ENCODE data around the gene GSK3B.
"Not testable (repeated sequence)": the region's sequence is repeated elsewhere in the genome, so short reads cannot be mapped to it uniquely, and the experiment has no call there.

Gene GSK3B

GRCh38 chr3:119990888-119991287, 103.4 kb downstream of the GSK3B start:
- no peak for DNase-seq

- no peak for DNase-seq
Observed at GRCh38 chr3:119989981-119990655, 104.1 kb downstream of the GSK3B start.

- DNase-seq: not testable (repeated sequence)
Observed at GRCh38 chr3:119986812-119987211, 107.4 kb downstream of the GSK3B start.

- no peak for DNase-seq
Observed at GRCh38 chr3:119981386-119981785, 112.9 kb downstream of the GSK3B start.

GRCh38 chr3:119978554-119979208, 115.6 kb downstream of the GSK3B start:
- DNase-seq: no peak

GRCh38 chr3:119977353-119977752, 116.9 kb downstream of the GSK3B start:
- DNase-seq: peak in 1 of 2 experiments; percentile 5

- DNase-seq: no peak
Observed at GRCh38 chr3:119976214-119976613, 118.0 kb downstream of the GSK3B start.

GRCh38 chr3:119974656-119975055, 119.6 kb downstream of the GSK3B start:
- DNase-seq: no peak

- no peak for DNase-seq
Observed at GRCh38 chr3:119973018-119973646, 121.1 kb downstream of the GSK3B start.

GRCh38 chr3:119969759-119970158, 124.5 kb downstream of the GSK3B start:
- DNase-seq: no peak

GRCh38 chr3:119967353-119968006, 126.8 kb downstream of the GSK3B start:
- no peak for DNase-seq

- no peak for DNase-seq
Observed at GRCh38 chr3:119965692-119966091, 128.6 kb downstream of the GSK3B start.

- DNase-seq: no peak
Observed at GRCh38 chr3:119964294-119964693, 130.0 kb downstream of the GSK3B start.

- DNase-seq: no peak
Observed at GRCh38 chr3:119955972-119956371, 138.3 kb downstream of the GSK3B start.

GRCh38 chr3:119950666-119951325, 143.5 kb downstream of the GSK3B start:
- no peak for DNase-seq

GRCh38 chr3:119945291-119945690, 149.0 kb downstream of the GSK3B start:
- no peak for DNase-seq

- DNase-seq: no peak
Observed at GRCh38 chr3:119944091-119944490, 150.2 kb downstream of the GSK3B start.

GRCh38 chr3:119939077-119939476, 155.2 kb downstream of the GSK3B start:
- DNase-seq: no peak

- DNase-seq: peak in 1 of 2 experiments; percentile 39
Observed at GRCh38 chr3:119937229-119937628, 157.0 kb downstream of the GSK3B start.

GRCh38 chr3:119934249-119934648, 160.0 kb downstream of the GSK3B start:
- no peak for DNase-seq

GRCh38 chr3:119933207-119933606, 161.0 kb downstream of the GSK3B start:
- DNase-seq: no peak

GRCh38 chr3:119930286-119930685, 164.0 kb downstream of the GSK3B start:
- DNase-seq: no peak

GRCh38 chr3:119927190-119927589, 167.1 kb downstream of the GSK3B start:
- no peak for DNase-seq

Data from Kasumi-1 (cell line).